ENCODE results near the gene PGBD5.

Gene PGBD5

GRCh38 chr1:230459465-230459864 lies 33.3 kb upstream of the PGBD5 start:
- no peak for DNase-seq (ENCODE audit: low read depth)
- no peak overlapping the region for H3K4me3 ChIP-seq (ENCODE audit: control insufficient read depth, low read depth, low read length)
- no peak for TF ChIP-seq CTCF (IDR thresholded peaks at IDR 0.05; ENCODE audit: control insufficient read depth, insufficient read depth, low read depth, low read length, missing control alignments)

GRCh38 chr1:230458509-230458908 lies 32.4 kb upstream of the PGBD5 start:
- no peak for DNase-seq (ENCODE audit: low read depth)
- no peak for TF ChIP-seq CTCF (IDR thresholded peaks at IDR 0.05; ENCODE audit: control insufficient read depth, insufficient read depth, low read depth, low read length, missing control alignments)

GRCh38 chr1:230456478-230456877 lies 30.3 kb upstream of the PGBD5 start:
- DNase-seq (ENCODE audit: low read depth): no peak
- no peak overlapping the region for H3K4me3 ChIP-seq (ENCODE audit: control insufficient read depth, low read depth, low read length)
- no peak for TF ChIP-seq CTCF (IDR thresholded peaks at IDR 0.05; ENCODE audit: control insufficient read depth, insufficient read depth, low read depth, low read length, missing control alignments)

More at GRCh38 chr1:230458509-230458908, 32.4 kb upstream of the PGBD5 start:
- H3K4me3 ChIP-seq (ENCODE audit: control insufficient read depth, low read depth, low read length): no peak overlapping the region

- no peak for TF ChIP-seq CTCF (IDR thresholded peaks at IDR 0.05; ENCODE audit: control insufficient read depth, insufficient read depth, low read depth, low read length, missing control alignments)
- H3K4me3 ChIP-seq (ENCODE audit: control insufficient read depth, low read depth, low read length): no peak overlapping the region
- DNase-seq (ENCODE audit: low read depth): no peak
These were observed 29.2 kb upstream of the PGBD5 start for GRCh38 chr1:230455291-230455690.

- H3K4me3 ChIP-seq (ENCODE audit: control insufficient read depth, low read depth, low read length): no peak overlapping the region
- TF ChIP-seq CTCF (IDR thresholded peaks at IDR 0.05; ENCODE audit: control insufficient read depth, insufficient read depth, low read depth, low read length, missing control alignments): no peak
- DNase-seq (ENCODE audit: low read depth): no peak
These were observed 27.2 kb upstream of the PGBD5 start for GRCh38 chr1:230453377-230453776.

- TF ChIP-seq CTCF (IDR thresholded peaks at IDR 0.05; ENCODE audit: control insufficient read depth, insufficient read depth, low read depth, low read length, missing control alignments): no peak
- H3K4me3 ChIP-seq (ENCODE audit: control insufficient read depth, low read depth, low read length): no peak overlapping the region
- DNase-seq (ENCODE audit: low read depth): no peak
These were observed 15.3 kb upstream of the PGBD5 start for GRCh38 chr1:230441183-230442029.

All from AG09309 (cell line).